ENCODE data around the gene UBE2Q2.
"Not testable (repeated sequence)": the region's sequence is repeated elsewhere in the genome, so short reads cannot be mapped to it uniquely, and the experiment has no call there.

The UBE2Q2 gene

DNA sequence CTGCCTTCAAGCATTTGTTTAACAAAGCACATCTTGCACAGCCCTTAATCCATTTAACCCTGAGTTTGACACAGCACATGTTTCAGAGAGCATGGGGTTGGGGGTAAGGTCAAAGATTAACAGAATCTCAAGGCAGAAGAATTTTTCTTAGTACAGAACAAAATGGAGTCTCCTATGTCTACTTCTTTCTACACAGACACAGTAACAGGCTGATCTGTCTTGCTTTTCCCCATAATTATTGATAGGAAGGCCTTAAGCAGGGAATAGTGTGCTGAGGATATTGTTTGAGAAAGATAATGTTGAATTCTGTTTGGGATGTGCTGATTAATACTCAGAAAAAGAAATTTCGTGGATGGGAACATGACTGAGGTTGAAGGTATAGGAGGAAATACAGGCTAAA lies 28.3 kb downstream of the UBE2Q2 start:
- H3K9me3 Mint-ChIP-seq, H3K27me3 Mint-ChIP-seq, H3K4me3 Mint-ChIP-seq, H3K27ac Mint-ChIP-seq: not testable (repeated sequence)
- H3K36me3 Mint-ChIP-seq = peaks cover 19% of the 10 kb centered on the region
- peaks cover 19% of the 10 kb centered on the region for H3K4me1 Mint-ChIP-seq

DNA sequence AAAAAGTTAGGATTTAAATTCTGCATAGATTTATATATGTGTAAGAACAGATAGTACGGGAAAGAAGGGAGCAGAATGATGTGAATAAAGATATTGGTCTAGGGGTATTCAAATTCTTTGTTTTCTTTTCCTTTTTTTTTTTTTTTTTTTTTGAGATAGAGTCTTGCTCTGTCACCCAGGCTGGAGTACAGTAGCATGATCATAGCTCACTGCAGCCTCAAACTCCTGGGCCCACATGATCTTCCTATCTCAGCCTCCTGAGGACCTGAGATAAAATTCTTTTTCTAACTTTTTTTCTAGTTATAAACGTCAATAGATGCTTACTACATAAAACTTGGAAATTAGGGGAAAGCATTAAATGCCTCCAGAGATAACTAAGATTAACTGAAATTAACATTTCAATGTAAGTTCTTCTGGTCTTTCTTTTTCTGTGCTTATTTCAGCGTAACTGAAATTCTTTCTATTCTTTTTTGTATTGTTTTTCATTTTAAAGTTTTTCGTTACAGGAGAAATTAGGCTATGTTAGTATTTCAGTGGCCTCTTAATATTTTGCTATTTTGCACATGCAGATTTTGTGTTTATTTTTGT lies 29.2 kb downstream of the UBE2Q2 start:
- Mint-ChIP-seq H3K9me3 (no peaks in the 10 kb centered on the region), H3K4me3 (no peak overlapping the region), H3K27me3 (no peaks in the 10 kb centered on the region), H3K4me1 (peaks cover 10% of the 10 kb centered on the region), H3K36me3 (peaks cover 19% of the 10 kb centered on the region), H3K27ac (no peak overlapping the region)

DNA sequence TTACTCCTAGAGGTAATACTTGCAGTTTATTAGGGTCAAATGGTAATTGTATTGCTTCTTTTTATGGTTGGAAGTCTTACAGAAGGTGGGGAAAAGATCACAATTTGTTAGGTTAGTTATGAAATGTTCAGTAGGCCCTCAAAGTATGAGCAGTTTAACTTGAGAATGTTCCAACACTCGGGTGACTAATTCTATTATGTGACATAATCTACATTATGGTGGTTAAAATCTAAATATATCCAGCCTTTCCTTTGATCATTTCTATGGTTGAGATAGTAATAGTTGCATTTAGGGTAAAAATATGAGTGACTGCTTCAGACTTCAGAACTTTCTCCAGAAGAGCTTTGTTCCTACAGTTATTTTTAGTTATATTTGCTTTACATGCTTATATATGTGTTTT lies 40.8 kb downstream of the UBE2Q2 start:
- Mint-ChIP-seq H3K4me1 (peaks cover 4% of the 10 kb centered on the region), H3K36me3 (peaks cover 10% of the 10 kb centered on the region)

DNA sequence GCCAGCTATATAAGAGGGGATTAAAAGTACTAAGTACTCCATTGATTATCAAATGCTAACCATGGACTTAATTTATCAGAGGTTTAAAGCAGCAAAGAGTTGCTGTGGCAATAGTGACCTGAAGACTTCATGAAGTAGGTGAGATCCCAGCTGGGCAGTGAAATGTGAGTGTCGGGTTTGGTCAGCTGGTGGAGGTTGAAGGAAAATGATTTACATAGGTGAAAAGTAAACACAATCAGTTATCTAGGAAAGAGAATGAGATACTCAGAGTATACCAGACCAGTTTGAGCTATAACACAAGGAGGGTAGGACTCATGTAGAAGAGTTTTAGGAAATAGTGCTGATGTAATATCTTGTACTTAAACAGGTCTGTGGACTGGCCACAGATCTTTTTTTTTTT lies 43.9 kb downstream of the UBE2Q2 start:
- peaks cover 16% of the 10 kb centered on the region for H3K4me1 Mint-ChIP-seq
- peaks cover 13% of the 10 kb centered on the region for H3K36me3 Mint-ChIP-seq
- no peaks in the 10 kb centered on the region for H3K27me3 Mint-ChIP-seq
- H3K27ac Mint-ChIP-seq = no peak overlapping the region
- no peak overlapping the region for H3K4me3 Mint-ChIP-seq
- no peaks in the 10 kb centered on the region for H3K9me3 Mint-ChIP-seq

More for the DNA sequence above, 40.8 kb downstream of the UBE2Q2 start:
- no peaks in the 10 kb centered on the region for H3K9me3 Mint-ChIP-seq
- H3K27me3 Mint-ChIP-seq = no peaks in the 10 kb centered on the region
- H3K27ac Mint-ChIP-seq = peak overlapping the region; percentile 23
- H3K4me3 Mint-ChIP-seq = no peak overlapping the region

DNA sequence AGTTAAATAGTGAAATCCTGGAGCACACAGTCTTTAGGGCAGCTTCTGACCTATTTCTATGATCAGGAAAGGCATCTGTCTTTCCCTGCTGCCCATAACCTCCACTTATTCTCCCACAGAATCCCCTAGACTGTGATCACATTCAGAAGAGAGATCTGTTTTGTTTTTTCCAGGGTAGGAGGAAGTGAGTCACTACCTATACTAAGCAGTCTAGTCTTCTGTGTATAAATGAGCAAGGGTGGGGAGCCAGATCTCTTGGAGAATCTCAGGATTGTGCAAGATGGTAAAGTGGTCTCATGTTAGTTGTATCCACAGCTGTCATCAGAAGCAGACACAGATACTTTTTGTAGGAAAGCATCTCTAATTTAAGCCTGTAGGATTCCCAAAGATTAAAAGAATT lies 48.6 kb downstream of the UBE2Q2 start:
- Mint-ChIP-seq H3K36me3 (peaks cover 9% of the 10 kb centered on the region), H3K4me1 (peaks cover 14% of the 10 kb centered on the region), H3K9me3 (no peaks in the 10 kb centered on the region), H3K27ac (no peak overlapping the region), H3K27me3 (no peaks in the 10 kb centered on the region), H3K4me3 (no peak overlapping the region)

DNA sequence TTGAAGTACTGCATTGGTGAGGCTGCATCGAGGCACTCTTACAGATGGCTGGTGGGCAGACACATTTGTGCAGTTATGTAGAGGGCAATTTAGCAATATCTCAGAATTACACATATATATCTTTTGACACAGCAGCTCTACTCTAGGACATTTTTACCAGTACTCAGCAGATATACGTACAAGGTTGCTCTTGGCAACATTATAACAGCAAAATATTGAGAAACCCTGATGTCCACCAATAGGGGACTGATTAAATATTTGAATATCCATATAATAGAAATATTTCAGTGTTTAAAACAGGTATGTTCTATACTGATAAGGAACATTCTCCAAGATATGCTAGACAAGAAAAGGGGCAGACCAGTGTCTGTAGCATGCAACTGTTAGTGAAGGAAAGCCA lies 52.5 kb downstream of the UBE2Q2 start:
- Mint-ChIP-seq H3K27me3 (no peaks in the 10 kb centered on the region), H3K27ac (no peak overlapping the region), H3K36me3 (peaks cover 4% of the 10 kb centered on the region), H3K4me3 (no peak overlapping the region), H3K4me1 (peaks cover 21% of the 10 kb centered on the region), H3K9me3 (no peaks in the 10 kb centered on the region)

DNA sequence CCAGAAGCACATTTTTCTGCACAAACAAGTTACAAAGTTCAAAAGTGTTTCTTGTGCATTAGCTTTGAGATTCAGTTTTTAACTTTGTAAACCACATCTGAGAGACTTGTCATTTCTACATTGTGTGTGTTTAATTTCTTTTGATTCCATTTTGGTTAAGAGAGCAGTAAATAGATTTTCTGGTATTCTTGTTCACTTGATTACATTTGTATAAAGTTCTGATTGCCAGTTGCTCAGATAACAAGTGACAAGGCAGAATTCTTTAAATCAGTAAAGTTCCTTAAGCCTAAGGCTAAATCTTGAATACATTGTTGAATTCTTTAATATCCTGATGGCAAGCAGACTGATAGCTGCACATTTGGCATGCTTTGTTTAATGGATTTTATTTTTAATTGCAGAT lies 57.3 kb downstream of the UBE2Q2 start:
- Mint-ChIP-seq H3K9me3 (no peaks in the 10 kb centered on the region), H3K27ac (peak overlapping the region; percentile 59), H3K27me3 (no peaks in the 10 kb centered on the region), H3K4me1 (peaks cover 47% of the 10 kb centered on the region), H3K36me3 (peaks cover 8% of the 10 kb centered on the region), H3K4me3 (peak overlapping the region; percentile 67)

DNA sequence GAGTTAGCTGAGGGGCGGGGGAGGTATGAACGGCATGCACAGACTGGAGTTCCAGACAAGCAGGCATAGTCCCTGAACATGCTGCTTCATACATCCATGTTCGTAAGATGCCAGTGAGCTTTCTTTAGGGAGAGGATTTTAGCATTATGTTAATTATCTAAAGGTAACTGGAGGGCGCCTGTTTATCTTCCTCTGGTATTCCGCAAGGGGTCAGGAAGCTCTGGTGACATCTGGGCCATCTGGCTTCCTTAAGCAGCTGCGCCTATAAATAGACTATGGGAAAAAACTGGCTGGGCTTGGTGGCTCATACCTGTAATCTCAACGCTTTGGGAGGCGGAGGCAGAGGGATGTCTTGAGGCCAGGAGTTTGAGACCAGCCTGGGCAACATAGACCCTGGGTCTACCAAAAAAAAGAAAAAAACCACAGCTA lies 58.9 kb downstream of the UBE2Q2 start:
- H3K27me3 Mint-ChIP-seq = no peaks in the 10 kb centered on the region
- peaks cover 8% of the 10 kb centered on the region for H3K36me3 Mint-ChIP-seq
- no peaks in the 10 kb centered on the region for H3K9me3 Mint-ChIP-seq
- peaks cover 53% of the 10 kb centered on the region for H3K4me1 Mint-ChIP-seq
- H3K27ac Mint-ChIP-seq = peak overlapping the region; percentile 91
- H3K4me3 Mint-ChIP-seq = peak overlapping the region; percentile 83

DNA sequence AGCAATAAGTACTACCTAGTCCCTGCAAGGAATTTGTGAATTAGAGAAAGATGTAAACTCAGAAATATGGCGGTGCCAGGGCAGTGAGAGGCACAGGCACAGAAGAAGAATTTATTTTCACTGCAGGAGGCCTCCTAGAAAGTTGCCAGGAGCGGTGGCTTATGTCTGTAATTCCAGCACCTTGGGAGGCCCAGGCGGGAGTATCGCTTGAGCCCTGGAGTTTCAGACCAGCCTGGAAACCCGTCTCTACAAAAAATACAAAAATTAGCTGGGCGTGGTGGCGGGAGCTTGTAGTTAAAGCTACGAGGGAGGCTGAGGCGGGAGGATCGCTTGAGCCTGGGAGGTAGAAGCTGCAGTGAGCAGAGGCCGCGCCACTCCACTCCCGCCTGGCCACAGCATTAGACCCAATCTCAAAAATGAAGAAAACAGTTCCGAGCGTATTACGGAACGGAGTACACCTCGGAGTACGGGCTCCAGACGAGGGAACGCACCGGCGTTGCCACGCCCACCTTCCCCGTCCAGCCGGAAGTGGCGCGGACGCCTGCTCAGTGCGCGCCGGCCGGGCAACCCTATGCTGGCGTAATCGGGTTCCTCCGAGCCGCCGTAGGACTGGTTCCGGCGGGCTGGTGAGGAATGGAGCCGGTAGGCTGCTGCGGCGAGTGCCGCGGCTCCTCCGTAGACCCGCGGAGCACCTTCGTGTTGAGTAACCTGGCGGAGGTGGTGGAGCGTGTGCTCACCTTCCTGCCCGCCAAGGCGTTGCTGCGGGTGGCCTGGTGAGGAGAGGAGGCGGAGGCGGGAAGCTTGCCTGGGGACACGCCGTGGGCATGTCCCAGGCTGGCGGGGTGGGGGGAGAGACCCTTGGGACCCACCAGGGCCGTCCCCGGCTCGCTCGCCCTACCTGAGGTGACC lies 60.3 kb downstream of the UBE2Q2 start, which contains the start of gene FBXO22:
Gene FBXO22, plus strand, starts transcription at position 548 of the 909 bp plus-strand sequence. Its CDS starts 86 bp downstream, at position 634.
- H3K27me3 Mint-ChIP-seq = no peaks in the 10 kb centered on the region
- H3K4me1 Mint-ChIP-seq = peaks cover 53% of the 10 kb centered on the region
- H3K9me3 Mint-ChIP-seq = no peaks in the 10 kb centered on the region
- peaks cover 6% of the 10 kb centered on the region for H3K36me3 Mint-ChIP-seq
- H3K4me3 Mint-ChIP-seq = peak within 1 kb of the TSS; percentile 100
- peak within 1 kb of the TSS; percentile 99 for H3K27ac Mint-ChIP-seq

DNA sequence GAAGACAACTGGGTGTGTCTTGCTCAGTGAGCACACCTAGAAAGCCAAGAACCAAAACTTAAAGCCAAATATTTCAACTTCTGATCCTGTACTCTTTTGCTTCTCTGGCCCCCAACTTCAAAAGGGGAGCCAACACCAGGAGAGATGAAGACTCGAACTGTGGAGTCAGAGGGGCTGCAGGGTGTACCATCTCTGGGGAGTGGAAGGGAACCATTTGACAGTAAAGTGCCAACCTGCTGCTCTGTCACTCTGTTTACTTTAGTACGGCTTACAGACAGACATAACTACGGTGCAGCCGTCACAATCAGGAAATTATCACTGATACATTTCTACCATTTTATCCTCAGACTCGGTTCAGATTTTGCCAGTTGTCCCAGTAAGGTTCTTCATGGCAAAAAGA lies 62.0 kb downstream of the UBE2Q2 start:
- H3K27me3 Mint-ChIP-seq = no peaks in the 10 kb centered on the region
- peak overlapping the region; percentile 79 for H3K27ac Mint-ChIP-seq

DNA sequence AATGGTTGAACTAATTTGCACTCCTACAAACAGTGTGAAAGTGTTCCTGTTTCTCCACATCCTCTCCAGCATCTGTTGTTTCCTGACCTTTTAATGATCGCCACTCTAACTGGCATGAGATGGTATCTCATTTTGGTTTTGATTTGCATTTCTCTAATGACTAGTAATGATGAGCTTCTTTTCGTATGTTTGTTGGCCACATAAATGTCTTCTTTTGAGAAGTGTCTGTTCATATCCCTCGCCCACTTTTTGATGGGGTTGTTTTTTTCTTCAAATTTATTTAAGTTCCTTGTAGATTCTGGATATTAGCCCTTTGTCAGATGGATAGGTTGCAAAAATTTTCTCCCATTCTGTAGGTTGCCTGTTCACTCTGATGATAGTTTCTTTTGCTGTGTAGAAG lies 67.1 kb downstream of the UBE2Q2 start:
- not testable (repeated sequence) for H3K4me3 Mint-ChIP-seq, H3K27me3 Mint-ChIP-seq, H3K27ac Mint-ChIP-seq, H3K9me3 Mint-ChIP-seq
- peaks cover 49% of the 10 kb centered on the region for H3K36me3 Mint-ChIP-seq
- H3K4me1 Mint-ChIP-seq = peaks cover 62% of the 10 kb centered on the region

More for the DNA sequence above, 62.0 kb downstream of the UBE2Q2 start:
- Mint-ChIP-seq H3K9me3 (no peaks in the 10 kb centered on the region), H3K4me1 (peaks cover 65% of the 10 kb centered on the region), H3K36me3 (peaks cover 18% of the 10 kb centered on the region), H3K4me3 (peak overlapping the region; percentile 100)

DNA sequence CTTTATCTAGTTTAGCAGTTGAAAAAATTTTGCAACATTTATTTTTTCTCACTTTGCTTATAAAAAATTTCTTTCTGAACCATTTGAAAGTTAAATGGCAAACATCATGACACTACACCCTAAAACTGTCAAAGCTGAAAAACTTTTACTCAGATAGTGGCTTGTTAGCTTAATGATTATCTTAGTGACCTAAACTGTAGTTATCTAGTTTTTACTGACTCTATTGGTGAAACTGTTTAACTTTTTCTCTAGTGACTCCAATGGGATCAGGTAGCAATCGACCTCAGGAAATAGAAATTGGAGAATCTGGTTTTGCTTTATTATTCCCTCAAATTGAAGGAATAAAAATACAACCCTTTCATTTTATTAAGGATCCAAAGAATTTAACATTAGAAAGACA lies 73.7 kb downstream of the UBE2Q2 start:
- Mint-ChIP-seq H3K27me3 (no peaks in the 10 kb centered on the region), H3K9me3 (no peaks in the 10 kb centered on the region), H3K4me3 (no peak overlapping the region), H3K4me1 (peaks cover 22% of the 10 kb centered on the region), H3K27ac (no peak overlapping the region), H3K36me3 (peaks cover 29% of the 10 kb centered on the region)

DNA sequence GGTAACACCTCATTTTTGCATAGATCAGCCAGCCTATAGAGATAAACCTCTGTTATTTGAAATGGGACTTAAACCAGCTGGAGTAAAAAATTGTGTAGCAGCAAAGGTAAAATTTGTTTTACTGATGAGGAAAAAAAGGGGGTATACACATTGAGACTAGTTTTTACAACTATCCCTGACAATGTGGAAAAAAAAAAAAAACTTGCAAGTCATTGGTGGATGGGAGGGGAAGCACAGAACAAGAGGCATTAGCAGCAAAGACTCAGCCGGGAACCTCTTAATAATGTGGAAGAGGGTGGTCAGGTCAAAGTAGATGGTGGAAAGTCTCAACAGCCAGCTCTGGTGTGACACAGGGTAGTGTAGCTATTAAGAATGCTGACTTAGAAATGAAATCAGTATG lies 74.9 kb downstream of the UBE2Q2 start:
- no peak overlapping the region for H3K4me3 Mint-ChIP-seq
- no peaks in the 10 kb centered on the region for H3K27me3 Mint-ChIP-seq
- no peak overlapping the region for H3K27ac Mint-ChIP-seq
- H3K9me3 Mint-ChIP-seq = no peaks in the 10 kb centered on the region
- H3K36me3 Mint-ChIP-seq = peaks cover 25% of the 10 kb centered on the region
- peaks cover 19% of the 10 kb centered on the region for H3K4me1 Mint-ChIP-seq

DNA sequence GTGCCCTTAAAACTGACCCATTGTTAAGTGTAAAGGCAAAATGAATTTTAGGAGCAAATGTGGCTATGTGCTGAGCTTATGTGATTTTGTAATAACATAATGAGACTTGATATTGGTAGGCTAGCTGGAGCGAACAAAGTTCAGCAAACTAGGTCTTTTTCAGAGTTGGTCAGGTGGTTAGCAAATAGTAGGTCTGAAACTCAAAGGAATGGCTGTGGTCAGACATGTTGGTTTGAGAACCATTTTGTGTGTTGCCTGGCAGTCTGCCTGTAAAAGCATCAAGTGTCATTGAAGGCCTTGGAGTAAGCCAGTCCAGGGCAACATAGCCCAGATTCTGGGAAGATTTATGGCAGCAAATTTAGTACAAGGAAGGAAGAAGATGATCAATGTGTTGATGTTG lies 76.8 kb downstream of the UBE2Q2 start:
- H3K4me3 Mint-ChIP-seq = no peak overlapping the region

DNA sequence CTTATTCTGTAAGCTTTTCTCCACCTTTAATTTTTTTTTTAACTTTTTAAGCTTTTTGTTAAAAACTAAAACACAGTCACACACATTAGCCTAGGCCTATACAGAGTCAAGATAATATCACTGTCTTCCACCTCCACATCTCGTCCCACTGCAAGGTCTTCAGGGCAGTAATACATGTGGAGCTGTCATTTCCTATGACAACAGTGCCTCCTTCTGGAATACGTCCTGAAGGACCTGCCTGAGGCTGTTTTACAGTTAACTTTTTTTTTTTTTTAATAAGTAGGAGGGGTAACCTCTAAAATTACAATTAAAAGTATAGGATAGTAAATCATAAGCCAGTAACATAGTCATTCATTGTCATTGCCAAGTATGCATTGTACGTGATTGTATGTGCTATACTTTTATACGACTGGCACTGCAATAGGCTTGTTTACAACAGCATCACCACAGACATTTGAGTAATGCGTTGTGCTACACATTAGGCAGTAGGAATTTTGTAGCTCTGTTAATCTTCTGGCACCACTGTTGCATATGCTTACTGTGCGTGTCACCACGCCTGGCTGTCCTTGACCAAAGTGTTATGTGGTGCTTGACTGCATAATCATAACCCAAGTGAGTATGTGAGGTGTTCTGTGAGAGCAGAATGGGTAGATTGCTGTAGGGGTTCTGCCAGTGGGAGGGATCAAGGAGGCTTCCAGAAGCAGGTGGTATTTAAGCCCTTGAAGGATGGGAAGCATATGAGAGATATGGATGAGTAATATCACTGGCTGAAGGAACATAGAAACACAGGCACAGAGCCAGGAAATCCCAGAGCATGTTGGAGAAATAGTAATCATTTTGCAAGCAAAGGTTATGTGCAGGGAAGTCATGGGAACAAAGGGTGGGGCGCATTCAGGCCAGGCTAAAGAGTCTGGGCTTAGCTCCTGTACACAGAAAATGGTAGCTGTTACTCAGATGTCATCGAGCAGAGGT lies 78.8 kb downstream of the UBE2Q2 start:
- Mint-ChIP-seq H3K27me3 (no peaks in the 10 kb centered on the region), H3K9me3 (no peaks in the 10 kb centered on the region), H3K36me3 (peaks cover 18% of the 10 kb centered on the region), H3K27ac (no peak overlapping the region), H3K4me1 (peaks cover 28% of the 10 kb centered on the region), H3K4me3 (no peak overlapping the region)

More for the DNA sequence above, 76.8 kb downstream of the UBE2Q2 start:
- Mint-ChIP-seq H3K36me3 (peaks cover 18% of the 10 kb centered on the region), H3K4me1 (peaks cover 20% of the 10 kb centered on the region), H3K9me3 (no peaks in the 10 kb centered on the region), H3K27me3 (no peaks in the 10 kb centered on the region), H3K27ac (no peak overlapping the region)

All from activated naive CD4-positive, alpha-beta T cell treated with anti-CD3 and anti-CD28 coated beads, Interleukin-2, amount 50 U/mL, for 24 hours (primary cell).